ENCODE data around the gene TUBE1.
"Not testable (repeated sequence)": the region's sequence is repeated elsewhere in the genome, so short reads cannot be mapped to it uniquely, and the experiment has no call there.

TUBE1 gene

GRCh38 chr6:112061605-112062004 is 25.7 kb downstream of the TUBE1 start:
- no peak for DNase-seq

GRCh38 chr6:112058243-112059032 is 28.8 kb downstream of the TUBE1 start:
- no peak for DNase-seq

GRCh38 chr6:112054555-112055190 is 32.6 kb downstream of the TUBE1 start:
- DNase-seq: no peak

- no peak for DNase-seq
Observed at GRCh38 chr6:112054001-112054400, 33.3 kb downstream of the TUBE1 start, which contains the start of gene CCN6. Gene CCN6 (plus strand): TSS chr6:112054104. CDS start chr6:112054358, 254 bp downstream.

- not testable (repeated sequence) for DNase-seq
Observed at GRCh38 chr6:112051251-112051740, 36.0 kb downstream of the TUBE1 start.

GRCh38 chr6:112050429-112050828 is 36.9 kb downstream of the TUBE1 start:
- no peak for DNase-seq

GRCh38 chr6:112049996-112050395 is 37.3 kb downstream of the TUBE1 start:
- no peak for DNase-seq

GRCh38 chr6:112049026-112049799 is 38.1 kb downstream of the TUBE1 start:
- DNase-seq: no peak

- DNase-seq: not testable (repeated sequence)
Observed at GRCh38 chr6:112047523-112047922, 39.8 kb downstream of the TUBE1 start.

- DNase-seq: no peak
Observed at GRCh38 chr6:112044856-112045255, 42.4 kb downstream of the TUBE1 start.

GRCh38 chr6:112044196-112044595 is 43.1 kb downstream of the TUBE1 start:
- DNase-seq: no peak

GRCh38 chr6:112043032-112044007 is 44.0 kb downstream of the TUBE1 start:
- DNase-seq: peak; percentile 63

- no peak for DNase-seq
Observed at GRCh38 chr6:112041535-112041934, 45.7 kb downstream of the TUBE1 start.

- DNase-seq: no peak
Observed at GRCh38 chr6:112040956-112041355, 46.3 kb downstream of the TUBE1 start.

- DNase-seq: no peak
Observed at GRCh38 chr6:112039431-112039770, 47.9 kb downstream of the TUBE1 start.

GRCh38 chr6:112038756-112039430 is 48.4 kb downstream of the TUBE1 start:
- no peak for DNase-seq

GRCh38 chr6:112038268-112038667 is 49.0 kb downstream of the TUBE1 start:
- no peak for DNase-seq

- peak; percentile 66 for DNase-seq
Observed at GRCh38 chr6:112037783-112038216, 49.5 kb downstream of the TUBE1 start.

GRCh38 chr6:112036088-112036637 is 51.1 kb downstream of the TUBE1 start:
- DNase-seq: no peak

GRCh38 chr6:112034616-112034995 is 52.7 kb downstream of the TUBE1 start:
- DNase-seq: no peak

All from 8988T (cell line).